GM21515 (cell line): ENCODE measurements around the gene SLC12A5.

Experiments
- ATAC-seq: cut with Tn5 transposase; IDR thresholded peaks from one replicate; pipeline ENCODE4 v1.9.1; 2021; ENCODE audit not compliant: unreplicated experiment

Gene SLC12A5

DNA sequence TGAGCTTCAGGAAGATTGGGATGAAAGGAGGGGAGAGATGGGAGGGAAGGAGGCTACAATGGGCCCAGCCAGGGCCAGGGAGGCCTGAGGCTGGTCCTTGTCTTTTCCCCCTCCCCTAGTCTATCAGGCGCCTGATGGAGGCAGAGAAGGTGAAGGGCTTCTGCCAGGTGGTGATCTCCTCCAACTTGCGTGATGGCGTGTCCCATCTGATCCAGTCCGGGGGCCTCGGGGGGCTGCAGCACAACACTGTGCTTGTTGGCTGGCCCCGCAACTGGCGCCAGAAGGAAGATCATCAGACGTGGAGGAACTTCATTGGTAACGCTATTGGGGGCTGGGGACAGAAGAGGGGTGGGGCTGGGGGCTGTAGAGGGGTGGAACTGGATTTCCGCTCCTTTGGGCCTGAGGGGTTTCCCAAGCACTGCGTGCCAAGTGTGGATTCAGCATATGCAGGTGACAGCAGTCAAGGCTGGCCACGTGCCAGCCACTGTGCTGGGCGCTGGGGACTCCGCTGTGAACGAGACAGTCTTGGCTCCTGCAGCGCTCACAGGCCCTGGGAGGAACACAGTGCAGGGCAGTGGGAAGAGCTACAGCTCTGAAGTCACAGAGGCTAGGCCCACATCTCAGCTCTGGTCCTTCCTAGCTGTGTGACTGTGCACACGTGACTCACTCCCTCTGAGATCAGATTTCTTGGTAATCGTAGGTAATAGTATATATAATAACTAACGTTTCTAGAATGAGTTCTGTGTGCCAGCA is 22.7 kb downstream of the SLC12A5 start:
- ATAC-seq: no peak

DNA sequence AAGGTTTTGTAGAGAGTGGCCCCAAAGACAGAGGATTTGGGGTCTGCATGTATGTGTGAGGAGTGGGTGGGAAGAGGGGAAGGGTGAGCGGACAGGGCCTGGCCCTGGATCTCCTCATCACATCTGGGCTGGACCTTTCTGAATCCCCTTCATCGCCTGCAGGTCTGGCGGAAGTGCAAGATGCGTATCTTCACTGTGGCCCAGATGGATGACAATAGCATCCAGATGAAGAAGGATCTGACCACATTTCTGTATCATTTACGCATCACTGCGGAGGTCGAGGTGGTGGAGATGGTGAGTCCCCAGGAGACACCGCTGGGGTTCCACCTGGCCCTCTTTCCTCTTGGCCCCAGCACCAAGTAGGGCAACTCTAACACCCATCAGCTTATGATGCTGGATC is 24.4 kb downstream of the SLC12A5 start:
- ATAC-seq: no peak

DNA sequence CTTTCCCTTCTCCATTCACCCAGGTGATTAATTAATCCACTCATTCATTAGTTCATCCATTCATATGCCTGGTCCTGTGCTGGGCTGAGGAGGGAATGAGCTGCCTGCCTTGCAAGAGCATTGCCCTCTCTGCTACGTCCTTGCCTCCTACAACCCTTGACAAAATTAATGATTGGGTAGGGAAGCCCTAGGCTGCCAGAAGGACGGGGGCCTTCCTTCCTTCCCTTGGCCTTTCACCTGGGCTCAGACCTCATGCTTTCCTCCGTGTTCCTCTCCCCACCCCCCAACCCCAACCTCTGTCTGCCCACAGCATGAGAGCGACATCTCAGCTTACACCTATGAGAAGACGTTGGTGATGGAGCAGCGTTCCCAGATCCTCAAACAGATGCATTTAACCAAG is 25.6 kb downstream of the SLC12A5 start:
- no peak for ATAC-seq

DNA sequence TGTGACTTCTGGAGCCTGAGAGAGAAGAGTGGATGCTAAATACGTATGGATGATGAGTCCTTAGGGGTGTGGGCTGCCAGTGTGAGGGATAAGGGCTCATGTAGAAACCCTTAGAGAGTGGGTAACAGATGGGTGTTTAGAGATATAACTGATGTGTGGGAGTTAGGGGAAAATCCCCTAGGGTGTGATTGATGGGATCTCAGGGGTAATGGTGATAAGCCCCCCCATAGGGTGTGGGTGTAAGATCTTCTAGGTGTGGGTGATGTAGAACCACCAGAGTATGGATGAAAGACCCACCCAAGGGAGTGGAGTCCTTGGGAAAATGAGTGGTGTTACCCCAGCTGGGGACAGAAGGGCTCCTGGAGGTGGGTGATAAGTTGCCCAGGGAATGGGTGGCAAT is 26.3 kb downstream of the SLC12A5 start:
- no peak for ATAC-seq

DNA sequence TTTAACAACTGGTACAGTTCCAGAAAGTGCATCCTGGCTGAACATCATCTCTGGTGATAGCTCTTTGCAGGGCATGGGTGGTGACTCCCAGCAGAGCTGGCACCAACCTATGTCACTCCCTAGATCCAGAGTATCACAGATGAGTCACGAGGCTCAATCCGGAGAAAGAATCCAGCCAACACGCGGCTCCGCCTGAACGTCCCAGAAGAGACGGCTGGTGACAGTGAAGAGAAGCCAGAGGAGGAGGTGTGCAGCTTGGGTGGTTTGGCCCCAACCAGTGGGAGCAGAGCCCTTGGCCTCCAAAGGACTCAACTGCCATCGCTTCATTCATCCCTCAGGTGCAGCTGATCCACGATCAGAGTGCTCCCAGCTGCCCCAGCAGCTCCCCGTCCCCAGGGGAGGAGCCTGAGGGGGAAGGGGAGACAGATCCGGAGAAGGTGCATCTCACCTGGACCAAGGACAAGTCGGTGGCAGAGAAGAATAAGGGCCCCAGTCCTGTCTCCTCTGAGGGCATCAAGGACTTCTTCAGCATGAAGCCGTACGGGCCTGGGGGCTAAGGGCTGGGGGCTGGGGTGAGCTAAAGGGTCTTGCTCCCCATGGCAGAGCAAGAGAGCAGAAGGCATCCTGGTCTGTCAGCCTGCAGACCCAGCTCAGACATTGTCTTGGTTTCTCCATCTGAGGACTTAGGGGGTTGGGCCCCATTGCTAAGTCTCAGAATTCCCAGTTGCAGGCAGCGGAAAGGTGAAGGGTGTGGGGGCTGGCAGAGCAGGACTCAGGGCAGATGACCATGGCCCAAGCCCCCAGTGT is 27.2 kb downstream of the SLC12A5 start:
- ATAC-seq: no peak

DNA sequence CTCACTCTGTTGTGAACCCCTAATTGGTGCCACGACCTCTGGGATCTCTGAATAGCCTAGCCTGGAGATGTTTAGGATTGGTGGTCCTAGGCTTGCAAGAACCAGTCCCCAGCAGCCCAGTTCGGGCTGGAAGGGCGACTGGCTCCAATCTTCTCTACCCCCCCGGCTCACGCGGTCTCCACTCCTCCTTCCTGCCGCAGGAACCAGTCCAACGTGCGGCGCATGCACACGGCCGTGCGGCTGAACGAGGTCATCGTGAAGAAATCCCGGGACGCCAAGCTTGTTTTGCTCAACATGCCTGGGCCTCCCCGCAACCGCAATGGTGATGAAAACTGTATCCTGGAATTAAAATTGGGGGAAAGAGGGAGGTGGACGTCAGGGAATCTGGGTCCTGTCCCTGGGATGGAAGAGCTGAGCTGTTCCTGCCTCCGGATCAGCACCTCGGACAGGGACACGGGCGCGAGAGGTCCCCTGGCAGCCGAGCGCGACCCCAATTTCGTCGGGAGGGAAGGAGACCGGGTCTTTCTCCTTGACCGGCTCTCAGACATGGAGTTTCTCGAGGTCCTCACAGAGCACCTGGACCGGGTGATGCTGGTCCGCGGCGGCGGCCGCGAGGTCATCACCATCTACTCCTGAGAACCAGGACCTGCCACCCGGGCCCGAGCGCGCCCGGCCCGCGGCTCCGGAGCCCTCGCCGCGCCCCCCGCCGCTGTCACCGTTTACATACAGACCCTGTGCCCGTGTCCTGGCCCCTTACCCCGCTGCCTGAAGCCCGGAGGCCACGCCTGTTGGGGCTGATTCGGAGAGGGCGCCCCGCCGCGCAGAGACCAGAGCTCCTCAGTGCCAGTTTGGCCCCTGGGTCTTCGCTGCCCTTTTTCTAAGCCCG is 28.2 kb downstream of the SLC12A5 start:
- ATAC-seq: no peak

DNA sequence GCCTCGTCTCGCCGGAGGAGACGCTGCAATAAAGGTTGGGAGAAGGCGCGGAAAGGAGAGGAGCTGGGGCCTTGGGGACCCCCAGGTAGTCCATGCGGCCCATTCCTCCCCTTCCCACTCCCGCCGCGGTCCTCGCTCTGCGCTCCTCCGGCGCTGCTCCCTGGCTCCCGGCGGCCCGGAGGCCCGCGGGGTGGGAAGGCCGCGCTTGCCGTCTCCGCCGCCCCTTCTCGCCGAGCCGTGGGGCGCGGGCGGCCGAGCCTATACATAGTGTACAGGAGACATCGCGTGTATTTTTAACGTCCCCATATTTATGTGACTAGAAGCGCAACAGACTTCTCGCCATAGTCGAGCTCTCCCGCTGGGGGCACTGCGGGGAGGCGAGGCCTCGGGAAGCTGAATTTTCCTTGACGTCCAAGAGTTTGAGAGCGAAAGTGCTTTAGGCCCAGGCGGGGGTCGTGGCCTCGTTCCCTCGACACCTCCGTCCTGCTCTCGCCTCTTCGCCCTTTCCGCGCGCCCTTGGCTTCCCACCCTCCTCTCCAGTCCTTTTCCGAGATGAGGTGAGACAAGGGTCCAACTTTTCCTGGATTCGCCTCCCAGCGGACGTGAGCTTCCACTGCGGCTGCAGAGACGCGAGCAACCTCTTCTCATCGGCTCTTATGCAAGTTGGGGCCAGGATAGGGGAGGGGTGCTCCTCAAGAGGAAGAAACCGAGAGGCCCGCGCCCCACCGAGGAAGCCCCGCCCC is 29.0 kb downstream of the SLC12A5 start:
- no peak for ATAC-seq

DNA sequence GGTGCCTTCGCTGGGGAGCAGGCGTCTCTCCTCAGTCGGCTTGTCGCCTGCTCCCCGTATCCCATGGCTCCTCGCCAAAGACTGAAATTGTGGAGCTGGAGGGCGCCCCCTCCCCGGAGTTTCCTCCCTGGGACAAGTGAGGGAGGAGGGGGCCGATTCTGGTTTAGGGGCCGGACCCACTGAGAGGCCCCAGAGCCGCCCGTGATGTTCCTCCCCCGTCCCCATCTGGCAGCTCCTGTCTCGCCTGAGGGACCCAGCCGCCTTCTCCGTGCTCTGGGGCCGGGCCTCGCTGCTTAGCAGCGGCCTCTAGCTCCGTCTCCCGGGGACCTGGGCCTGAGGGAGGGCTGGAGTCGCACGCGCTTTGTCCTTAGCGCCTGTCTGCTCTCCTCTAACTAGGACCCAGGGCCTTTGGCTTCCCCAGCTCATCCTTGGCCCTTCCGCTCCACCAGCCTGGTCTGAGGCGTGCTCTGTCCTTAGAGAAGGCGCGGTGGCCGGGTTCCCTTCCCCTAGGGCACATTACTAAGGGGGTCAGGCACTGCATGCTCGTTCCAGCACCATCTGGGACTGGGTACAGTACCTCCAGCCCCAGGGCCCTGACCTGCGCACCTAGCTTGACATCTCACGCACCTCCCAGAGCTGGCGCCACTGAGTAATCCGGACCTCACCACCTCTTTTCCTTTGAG is 29.7 kb downstream of the SLC12A5 start:
- ATAC-seq: no peak

DNA sequence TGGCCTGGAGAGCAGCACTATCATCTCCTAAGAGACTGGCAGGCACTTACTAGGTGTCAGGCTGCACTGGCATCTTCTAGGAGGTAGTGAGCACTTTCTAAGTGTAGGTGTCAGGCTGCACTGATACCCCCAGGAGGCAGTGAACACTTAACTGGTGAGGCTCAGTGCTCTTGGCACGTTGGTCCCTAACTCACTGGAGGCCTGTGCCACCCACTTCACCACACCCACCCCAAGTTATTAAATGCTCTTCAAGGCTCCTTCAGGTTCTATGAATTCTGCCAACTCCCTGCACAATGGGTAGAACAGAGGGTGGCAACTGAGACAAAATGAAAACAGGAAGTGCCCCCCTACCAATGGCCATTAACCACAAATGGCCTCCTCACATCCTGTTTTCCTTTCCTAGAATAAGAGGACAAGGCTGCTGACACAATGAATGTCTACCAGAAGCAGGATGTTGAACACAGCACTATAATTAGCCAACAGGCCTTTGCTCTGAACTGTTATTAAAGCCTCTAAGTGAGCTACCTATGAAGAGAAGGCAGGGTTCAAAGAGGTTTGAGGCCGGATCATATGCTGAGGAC is 31.4 kb downstream of the SLC12A5 start:
- ATAC-seq: no peak

DNA sequence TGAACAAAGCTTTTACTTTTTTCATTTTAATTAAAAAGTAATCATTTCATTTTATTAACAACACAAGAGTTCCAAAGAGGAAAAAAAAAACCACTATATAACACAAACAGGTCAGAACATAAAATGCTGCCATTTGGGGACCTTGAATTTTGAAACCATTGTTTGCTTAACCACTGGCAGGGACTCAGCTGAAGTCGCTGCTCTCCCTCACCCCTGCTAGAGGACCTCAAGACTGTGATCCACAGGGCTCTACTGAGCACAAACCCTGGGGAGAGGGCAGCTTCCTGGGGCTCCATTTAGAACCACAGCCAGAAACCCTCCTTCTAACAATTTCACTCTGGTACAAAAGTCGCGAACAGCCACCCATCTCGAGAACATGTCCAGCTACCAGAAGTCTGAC is 32.0 kb downstream of the SLC12A5 start:
- no peak for ATAC-seq

DNA sequence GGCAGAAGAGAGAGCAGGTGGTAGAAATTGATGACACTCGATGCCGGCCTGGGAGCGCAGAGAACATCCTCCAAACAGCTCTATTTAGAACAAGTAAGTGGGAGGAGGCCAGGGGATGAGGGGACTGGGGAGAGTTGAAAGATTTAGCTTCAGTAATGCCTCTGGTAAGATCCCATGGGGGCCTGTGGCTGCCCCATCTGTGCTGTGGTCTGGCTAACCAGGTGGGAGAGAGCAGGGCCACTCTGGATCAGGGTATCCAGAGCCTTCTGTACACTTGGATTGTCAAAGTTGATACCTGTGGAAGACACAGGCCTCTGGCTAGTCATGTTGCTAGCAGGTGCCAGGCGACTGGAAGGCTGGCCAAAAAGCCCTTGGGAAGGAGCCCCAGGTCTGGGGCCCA is 33.1 kb downstream of the SLC12A5 start:
- no peak for ATAC-seq

DNA sequence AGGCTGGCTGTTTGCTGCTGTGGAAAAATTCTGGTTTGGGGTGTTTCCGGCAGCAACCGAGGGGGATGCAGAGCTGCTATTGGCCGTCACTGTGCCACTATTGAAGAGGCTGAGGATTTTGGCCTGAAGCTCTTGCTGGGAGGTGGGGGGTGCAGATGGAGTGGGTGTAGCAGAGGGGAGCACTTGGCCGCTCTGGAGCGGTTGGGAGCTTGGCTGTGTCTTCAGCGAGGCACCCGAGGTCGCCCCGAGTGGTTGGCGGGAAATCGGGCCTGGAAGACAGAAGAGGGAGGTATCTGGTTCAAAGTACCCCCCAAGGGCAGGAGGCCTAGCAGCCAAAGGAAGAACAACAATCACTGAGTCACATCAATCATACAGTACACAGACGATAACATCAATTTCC is 33.6 kb downstream of the SLC12A5 start:
- ATAC-seq: no peak

DNA sequence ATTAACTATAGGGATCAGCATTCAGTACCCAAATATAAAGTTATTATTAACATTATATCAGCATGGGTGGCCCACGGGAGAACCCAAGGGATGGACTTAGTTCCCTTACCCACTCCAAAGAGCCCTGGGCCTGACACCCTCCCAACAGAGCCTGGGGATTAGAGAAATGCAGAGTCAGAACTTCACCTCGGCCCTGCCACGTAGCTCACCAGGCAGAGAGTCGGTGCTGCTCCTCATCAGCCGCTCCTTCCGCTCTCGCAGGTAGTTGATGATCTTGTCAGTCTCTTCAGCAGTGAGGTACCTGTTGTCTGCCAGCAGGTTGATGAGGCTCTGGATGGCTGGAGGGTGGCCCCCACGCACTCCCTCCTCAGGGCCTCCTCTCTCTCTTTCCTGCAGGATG is 34.1 kb downstream of the SLC12A5 start:
- ATAC-seq: no peak

DNA sequence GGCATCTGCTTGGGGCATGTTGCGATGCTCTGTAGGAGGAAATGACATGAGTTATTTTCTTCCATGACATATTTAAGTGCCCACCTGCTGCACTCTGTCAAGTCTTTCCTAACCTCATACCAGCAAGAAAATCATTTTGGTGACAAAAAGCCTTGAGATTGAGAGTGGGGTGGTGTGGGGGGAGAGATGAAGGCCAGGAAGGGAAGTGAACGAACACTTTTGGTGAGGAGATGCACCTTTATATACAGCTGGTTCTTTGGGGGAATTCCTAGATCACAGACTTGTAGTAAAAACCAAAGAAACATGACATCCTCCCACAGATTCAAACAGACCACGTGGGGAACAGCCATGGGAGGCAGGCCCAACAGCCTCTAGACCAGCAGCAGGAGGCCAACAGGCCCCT is 34.6 kb downstream of the SLC12A5 start:
- ATAC-seq: no peak

DNA sequence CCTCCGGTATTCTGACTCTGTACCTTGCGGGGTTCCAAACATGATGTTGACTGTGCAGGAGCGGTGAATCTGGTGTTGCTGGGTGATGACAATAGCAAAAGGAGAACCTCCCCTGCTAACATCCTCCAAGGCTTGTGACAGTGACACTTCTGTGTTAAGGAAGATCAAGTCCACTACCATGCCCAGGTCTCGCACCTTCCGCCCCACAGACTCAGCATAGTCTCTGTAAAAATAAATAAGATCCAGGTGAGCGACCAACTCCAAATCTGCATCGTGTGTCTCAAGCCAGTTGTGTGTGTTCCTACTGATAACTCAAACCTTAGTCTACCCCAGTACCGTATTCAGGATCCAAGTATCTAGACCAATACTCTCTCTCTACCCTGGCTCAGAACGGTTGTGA is 36.0 kb downstream of the SLC12A5 start:
- ATAC-seq: no peak

DNA sequence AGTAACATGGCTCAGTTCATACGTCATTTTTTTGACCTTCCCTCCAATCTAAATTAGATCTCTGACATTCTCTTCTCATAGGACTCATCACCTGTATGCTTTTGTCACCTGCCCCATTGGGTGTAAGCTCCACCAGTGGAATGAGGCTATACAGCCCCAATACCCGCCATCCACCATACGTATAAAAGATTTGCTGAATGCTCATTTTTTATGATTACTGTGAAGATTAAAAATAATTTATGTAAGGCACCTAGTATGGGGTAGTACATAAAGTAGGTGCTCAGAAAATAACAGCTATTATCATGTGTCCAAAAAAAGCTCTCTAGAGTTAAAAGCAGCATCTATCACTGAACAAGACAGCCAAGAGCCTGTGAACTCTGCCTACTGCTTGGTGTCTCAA is 36.7 kb downstream of the SLC12A5 start:
- ATAC-seq: no peak

DNA sequence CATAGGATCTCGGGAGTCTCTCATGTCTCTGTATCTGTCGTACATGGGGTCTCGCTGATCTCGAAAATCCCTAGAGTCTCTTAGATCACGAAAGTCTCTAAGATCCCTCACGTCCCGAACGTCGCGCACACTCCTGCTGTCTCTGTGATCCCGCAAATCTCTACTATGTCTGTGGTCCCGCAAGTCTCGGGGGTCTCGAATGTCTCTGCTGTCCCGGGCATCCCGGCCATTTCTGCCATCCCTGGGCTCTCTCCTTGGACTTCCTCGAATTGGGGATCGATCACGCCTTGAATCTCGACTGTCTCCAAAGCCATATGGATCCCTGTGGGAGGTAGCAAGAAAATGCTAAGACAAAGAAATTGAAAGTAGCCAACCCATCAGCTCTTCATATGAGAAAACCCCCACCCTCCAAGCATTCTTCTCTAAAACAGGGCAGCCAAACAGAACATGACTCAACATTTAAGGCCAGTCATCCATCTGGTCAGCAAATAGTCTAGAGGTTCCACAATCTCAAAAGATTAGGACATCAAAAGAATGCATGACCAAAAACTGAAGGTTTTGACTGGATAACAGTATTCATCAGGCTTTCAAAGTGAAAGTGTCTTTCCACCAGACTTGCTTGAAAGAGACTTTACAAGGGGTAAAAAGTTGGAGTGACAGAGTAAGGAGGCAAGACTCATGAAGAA is 41.3 kb downstream of the SLC12A5 start:
- ATAC-seq: no peak

DNA sequence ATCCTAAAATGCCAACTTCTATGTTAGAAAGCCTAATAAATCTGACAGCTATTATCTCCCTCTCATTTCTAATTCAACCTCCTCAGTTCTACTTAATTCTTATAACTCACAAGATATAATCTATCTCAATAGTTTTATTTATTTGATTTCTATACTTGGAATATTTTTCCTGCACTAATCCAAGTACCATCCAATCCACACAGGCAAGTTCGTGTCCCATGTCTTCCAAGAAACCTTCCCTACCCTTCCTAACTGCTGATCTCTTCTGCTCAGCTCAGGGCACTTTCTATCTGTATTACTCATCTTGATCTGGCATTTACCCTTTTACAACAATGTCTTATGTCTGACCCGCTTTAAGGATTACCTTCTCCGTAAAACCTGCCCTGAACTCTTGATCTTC is 42.6 kb downstream of the SLC12A5 start:
- ATAC-seq: no peak

DNA sequence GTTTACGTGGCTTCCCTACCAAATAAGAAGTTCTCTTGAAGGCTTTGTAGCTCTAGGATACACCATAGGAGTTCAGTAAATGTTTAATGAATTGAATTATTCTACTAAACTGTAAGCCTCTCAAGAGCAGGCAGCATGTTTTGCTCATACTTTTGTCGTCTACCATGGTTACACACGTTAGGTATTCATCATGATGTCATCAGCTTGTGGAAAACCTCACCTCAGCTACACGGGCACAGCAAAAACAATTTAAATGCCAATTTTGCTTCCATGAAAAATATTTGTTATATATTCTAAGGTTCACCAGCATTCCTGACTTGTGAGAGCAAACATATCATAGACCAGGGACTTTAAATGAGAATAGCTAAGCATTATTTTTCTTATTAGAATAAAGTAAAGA is 44.0 kb downstream of the SLC12A5 start:
- ATAC-seq: no peak
